ENCODE data around the gene SUSD3.

DNA sequence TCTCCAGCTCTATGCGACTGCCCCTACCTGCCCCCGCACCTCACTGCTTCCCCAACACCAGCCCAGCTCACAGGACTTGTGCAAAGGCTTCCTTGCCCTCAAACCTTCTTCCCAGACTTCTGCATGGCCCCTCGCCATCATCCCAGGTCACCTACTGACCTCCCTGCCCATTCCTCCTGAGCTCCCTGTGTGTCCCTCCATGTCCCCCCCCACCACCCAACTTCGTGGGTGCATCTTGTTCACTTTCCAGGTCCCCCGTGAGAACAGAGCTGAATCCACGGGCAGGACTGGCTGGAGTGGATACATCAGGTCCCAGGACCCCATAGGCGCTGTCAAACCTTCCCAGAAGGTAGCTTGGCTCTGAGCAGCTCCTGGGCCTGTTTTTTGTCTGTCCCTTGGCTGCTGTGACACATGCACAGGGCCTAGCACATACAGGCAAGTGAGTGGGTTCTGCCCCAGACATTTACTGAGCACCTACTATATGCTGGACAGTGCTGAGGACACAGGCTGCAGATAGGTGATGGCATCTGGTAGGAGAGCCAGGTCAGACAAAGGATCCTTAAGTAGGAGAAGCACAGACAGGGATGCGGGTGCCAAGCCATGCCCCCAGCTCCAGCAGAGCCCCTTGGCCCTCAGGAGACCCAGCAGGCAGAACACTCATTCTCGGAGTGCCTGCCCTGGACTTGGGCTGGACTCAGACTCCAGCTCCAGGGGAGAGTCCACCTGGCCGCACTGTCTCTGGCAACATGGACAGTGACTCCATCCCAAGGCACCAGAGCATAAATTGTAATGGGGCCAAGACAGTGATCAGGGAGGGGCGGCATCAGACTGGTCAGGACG lies 60.6 kb downstream of the SUSD3 start:
- TF ChIP-seq, protein P1, sequence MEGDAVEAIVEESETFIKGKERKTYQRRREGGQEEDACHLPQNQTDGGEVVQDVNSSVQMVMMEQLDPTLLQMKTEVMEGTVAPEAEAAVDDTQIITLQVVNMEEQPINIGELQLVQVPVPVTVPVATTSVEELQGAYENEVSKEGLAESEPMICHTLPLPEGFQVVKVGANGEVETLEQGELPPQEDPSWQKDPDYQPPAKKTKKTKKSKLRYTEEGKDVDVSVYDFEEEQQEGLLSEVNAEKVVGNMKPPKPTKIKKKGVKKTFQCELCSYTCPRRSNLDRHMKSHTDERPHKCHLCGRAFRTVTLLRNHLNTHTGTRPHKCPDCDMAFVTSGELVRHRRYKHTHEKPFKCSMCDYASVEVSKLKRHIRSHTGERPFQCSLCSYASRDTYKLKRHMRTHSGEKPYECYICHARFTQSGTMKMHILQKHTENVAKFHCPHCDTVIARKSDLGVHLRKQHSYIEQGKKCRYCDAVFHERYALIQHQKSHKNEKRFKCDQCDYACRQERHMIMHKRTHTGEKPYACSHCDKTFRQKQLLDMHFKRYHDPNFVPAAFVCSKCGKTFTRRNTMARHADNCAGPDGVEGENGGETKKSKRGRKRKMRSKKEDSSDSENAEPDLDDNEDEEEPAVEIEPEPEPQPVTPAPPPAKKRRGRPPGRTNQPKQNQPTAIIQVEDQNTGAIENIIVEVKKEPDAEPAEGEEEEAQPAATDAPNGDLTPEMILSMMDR (IDR thresholded peaks at IDR 0.05): no peak
- no peak for TF ChIP-seq POLR2AphosphoS5 (IDR thresholded peaks at IDR 0.05)
- no peak for TF ChIP-seq EP300 (IDR thresholded peaks at IDR 0.05)
- no peak for TF ChIP-seq POLR2A (IDR thresholded peaks at IDR 0.05)
